ENCODE measurements around the gene BAIAP3. TPM values are rescaled to one million over a fixed set of nuclear protein-coding genes. Genes with fewer than 3 reads are reported as not detected.

BAIAP3 gene
- total and polyA plus RNA-seq, 2 experiments from 2014 or later: 5.2 to 13.0 TPM

- TF ChIP-seq ZNF462 (CRISPR knock-in tag; IDR thresholded peaks at IDR 0.05) (no peak), ETS1 (IDR thresholded peaks at IDR 0.05) (no peak), JUNB (IDR thresholded peaks at IDR 0.05; ENCODE audit: unreplicated experiment) (no peak), EZH2 (IDR thresholded peaks at IDR 0.05; ENCODE audit: low read depth, unreplicated experiment) (no peak), ZNF331 (CRISPR knock-in tag; IDR thresholded peaks at IDR 0.05; ENCODE audit: low read depth) (no peak), CREB1 (CRISPR knock-in tag; IDR thresholded peaks at IDR 0.05; ENCODE audit: low read depth) (no peak), EZH2phosphoT487 (IDR thresholded peaks at IDR 0.05; ENCODE audit: unreplicated experiment) (no peak)
Measured at GRCh38 chr16:1392826-1393225, 59.4 kb downstream of the BAIAP3 start (continued).

- no peak overlapping the region for H3K4me2 ChIP-seq
- Mint-ChIP-seq H3K9me3 (no peaks in the 10 kb centered on the region), H3K27ac (no peak overlapping the region), H3K36me3 (ENCODE audit: low read depth) (peaks cover 4% of the 10 kb centered on the region; the same call in 2 of the 3 replicates), H3K4me3 (no peak overlapping the region), H3K4me1 (no peaks in the 10 kb centered on the region; the same call in 2 of the 3 replicates), H3K27me3 (ENCODE audit: insufficient read depth, low read depth, poor library complexity) (peaks cover 6% of the 10 kb centered on the region)
- no peaks in the 10 kb centered on the region; the same call in 1 of the 2 replicates for H4K20me1 ChIP-seq (replicated peaks; ENCODE audit: insufficient read depth)
- TF ChIP-seq POLR2AphosphoS5 (IDR thresholded peaks at IDR 0.05; ENCODE audit: low read depth) (no peak), EZH2 (IDR thresholded peaks at IDR 0.05; ENCODE audit: low read depth, unreplicated experiment) (no peak), ZNF331 (CRISPR knock-in tag; IDR thresholded peaks at IDR 0.05; ENCODE audit: low read depth) (no peak), REST (IDR thresholded peaks at IDR 0.05; ENCODE audit: unreplicated experiment) (no peak), CTCF (conservative IDR thresholded peaks at IDR 0.05; ENCODE audit: low read depth in 2 of 2) (no peak)
- H3K4me1 ChIP-seq (ENCODE audit: insufficient read depth): no peaks in the 10 kb centered on the region
- DNase-seq (ENCODE audit: low spot score) (no peak), ATAC-seq (no peak)
- H3F3A ChIP-seq (replicated peaks; ENCODE audit: low read depth): no peaks in the 10 kb centered on the region
- H3K27ac ChIP-seq (ENCODE audit: low read depth): no peak overlapping the region
- no peaks in the 10 kb centered on the region for H3K79me2 ChIP-seq (replicated peaks; ENCODE audit: insufficient read depth)
- no peak overlapping the region for H2AFZ ChIP-seq
- H3K4me3 ChIP-seq: no peak overlapping the region
- no peaks in the 10 kb centered on the region for H3K9me2 ChIP-seq (ENCODE audit: insufficient read depth)
- no peaks in the 10 kb centered on the region for H3K36me3 ChIP-seq (ENCODE audit: insufficient read depth)
- no peaks in the 10 kb centered on the region for H3K27me3 ChIP-seq (ENCODE audit: insufficient read depth)
Measured at GRCh38 chr16:1393613-1394176, 60.2 kb downstream of the BAIAP3 start.

Data from GM23338 (cell line).